Spleen (tissue), 11 donors: ENCODE data around the gene UGT1A10. TPM values are rescaled to one million over a fixed set of nuclear protein-coding genes. Genes with fewer than 3 reads are reported as not detected.

Experiments used
- DNase-seq: peaks from one replicate; pipeline ENCODE4 v3.0.0-alpha.2; 2020
- H3K27ac ChIP-seq, 8 donors: fragments of 200-600 bp; sonication (generic) in 7 of 8; 1 replicate in 4 of 8; 2 replicates in 4 of 8; pipeline versions ENCODE4 v1.5.0 to v1.8.0; 2016 to 2021; ENCODE audit warnings: inconsistent platforms in 4 of 8, mild to moderate bottlenecking in 4 of 8, moderate library complexity in 1 of 8
- H3K27me3 ChIP-seq, 7 donors: fragments of 200-600 bp; sonication (generic) in 6 of 7; replicated peaks in 1 of 7; 1 replicate in 4 of 7; 2 replicates in 3 of 7; pipeline versions ENCODE4 v1.5.0 to v1.8.0; 2016 to 2021; ENCODE audit warnings: inconsistent platforms in 3 of 7, mild to moderate bottlenecking in 1 of 7
- H3K36me3 ChIP-seq, 6 donors: fragments of 200-600 bp; sonication (generic) in 5 of 6; 1 replicate in 4 of 6; 2 replicates in 2 of 6; pipeline versions ENCODE4 v1.5.0 to v1.8.0; 2016 to 2021; ENCODE audit warnings: inconsistent platforms in 2 of 6
- H3K4me1 ChIP-seq, 6 donors: fragments of 200-600 bp; sonication (generic) in 5 of 6; 1 replicate in 3 of 6; 2 replicates in 3 of 6; pipeline versions ENCODE4 v1.5.0 to v1.8.0; 2016 to 2021; ENCODE audit warnings: inconsistent platforms in 3 of 6
- H3K4me3 ChIP-seq, 8 donors: fragments of 200-600 bp; sonication (generic) in 7 of 8; 1 replicate in 4 of 8; 2 replicates in 4 of 8; pipeline versions ENCODE4 v1.5.0 to v1.8.0; 2016 to 2021; ENCODE audit warnings: inconsistent platforms in 4 of 8, mild to moderate bottlenecking in 4 of 8, moderate library complexity in 2 of 8
- H3K9me3 ChIP-seq, 8 donors: fragments of 200-600 bp; sonication (generic) in 7 of 8; 1 replicate in 4 of 8; 2 replicates in 4 of 8; pipeline versions ENCODE4 v1.5.0 to v1.8.0; 2016 to 2021; ENCODE audit warnings: inconsistent platforms in 4 of 8
- POLR2A ChIP-seq, 3 donors: fragments of 450-650 bp; IDR thresholded peaks; one replicate each; pipeline ENCODE4 v1.5.1; 2017; ENCODE audit warnings: antibody characterized with exemption in 3 of 3, mild to moderate bottlenecking in 1 of 3
- POLR2AphosphoS5 ChIP-seq, 3 donors: sonication (generic); formaldehyde crosslinking; IDR thresholded peaks; one replicate each; pipeline ENCODE4 v1.5.1; 2017; ENCODE audit warnings: antibody characterized with exemption in 3 of 3
- WGBS, 5 donors: extraction: QIAGEN DNeasy Blood & Tissue Kit in 3 of 5; methylation state at CpG; one replicate each; pipeline versions ENCODE4 v1.1.5 to v1.1.7; 2013 to 2018; 5-methylcytosine and 5-hydroxymethylcytosine counted together
- intact Hi-C: fragments of 100-400 bp; cut with DNase I; formaldehyde crosslinking; loops from one replicate; pipeline ENCODE4 v1.15.0; 2023; ENCODE audit warnings: low total_unique reads
- polyA plus RNA-seq, 3 donors: library from polyadenylated mRNA; stranded (reverse); fragments of 200-250 nt; gene quantifications; one replicate each; pipeline ENCODE4 v1.2.1, GENCODE V29; 2013
- total RNA-seq, 7 donors: library from RNA; depleted of rRNA in 3 of 7; stranded (reverse); fragments of >200 nt in 3 of 7; fragmentation: NEBNext Ultra II Directional in 4 of 7; extraction: Animal tissue kit (Norgen Biotek cat#: 25700) in 4 of 7; gene quantifications; one replicate each; pipeline versions ENCODE4 v1.1.0 to v1.2.1, GENCODE V29; 2016 to 2021
- TF ChIP-seq, protein P1 (sequence below), 11 experiments: fragments of 200-600 bp in 7 of 11; fragments of 450-650 bp in 4 of 11; sonication (generic) in 4 of 11; IDR thresholded peaks in 8 of 11; conservative IDR thresholded peaks in 3 of 11; 1 replicate in 7 of 11; 2 replicates in 4 of 11; pipeline versions ENCODE4 v1.4.0 to v1.8.0; 2016 to 2021; ENCODE audit warnings: antibody characterized with exemption in 11 of 11, inconsistent platforms in 4 of 11, mild to moderate bottlenecking in 1 of 11
- donor health status: healthy with polysubstance abuse.
- donor health status: DM: no; HTN: no; CAD: no; lungs with moderate emphysema.
- donor health status: DM: no; HTN: no; CAD: no.
- donor health status: Bipolar disorder and iron deficiency.
- donor health status: healthy.
- donor health status: DM: no; HTN: no; CAD: no.
- donor health status: DM: yes; HTN: yes; CAD: no.

Gene UGT1A10
- total and polyA plus RNA-seq, 10 donors, result 0.03 TPM; not detected in 9

DNA sequence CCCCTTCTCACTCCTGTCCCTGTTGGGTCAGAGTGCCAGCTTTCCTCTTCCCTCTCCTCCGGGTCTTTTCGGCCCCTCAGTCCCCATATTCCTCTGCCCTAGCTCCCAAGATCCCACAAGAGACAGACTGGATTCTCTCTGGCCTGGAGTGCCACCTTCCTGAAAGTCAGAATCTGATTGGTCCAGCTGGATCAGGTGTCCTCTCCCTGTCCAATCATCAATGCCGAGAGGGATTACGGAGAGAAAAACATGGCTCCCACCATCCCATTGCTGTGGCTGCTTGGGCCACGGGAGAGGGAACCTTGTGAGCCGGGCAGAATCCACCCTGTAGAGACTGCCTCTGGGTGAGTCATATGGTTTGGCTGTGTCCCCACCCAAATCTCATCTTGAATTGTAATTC, 139.2 kb downstream of the UGT1A10 start:
- Histone ChIP-seq H3K27ac (no peak overlapping the region), H3K36me3 (no peaks in the 10 kb centered on the region), H3K27me3 (peaks cover 0 to 7% (median 0%) of the 10 kb centered on the region in 7 donors), H3K4me1 (no peaks in the 10 kb centered on the region), H3K9me3 (peaks cover 0 to 26% (median 12%) of the 10 kb centered on the region in 8 donors), H3K4me3 (no peak overlapping the region)
- intact Hi-C loops, result no loop called here
- TF ChIP-seq POLR2AphosphoS5 (IDR thresholded peaks at IDR 0.05) (no peak), POLR2A (IDR thresholded peaks at IDR 0.05) (no peak)
- TF ChIP-seq, protein P1, sequence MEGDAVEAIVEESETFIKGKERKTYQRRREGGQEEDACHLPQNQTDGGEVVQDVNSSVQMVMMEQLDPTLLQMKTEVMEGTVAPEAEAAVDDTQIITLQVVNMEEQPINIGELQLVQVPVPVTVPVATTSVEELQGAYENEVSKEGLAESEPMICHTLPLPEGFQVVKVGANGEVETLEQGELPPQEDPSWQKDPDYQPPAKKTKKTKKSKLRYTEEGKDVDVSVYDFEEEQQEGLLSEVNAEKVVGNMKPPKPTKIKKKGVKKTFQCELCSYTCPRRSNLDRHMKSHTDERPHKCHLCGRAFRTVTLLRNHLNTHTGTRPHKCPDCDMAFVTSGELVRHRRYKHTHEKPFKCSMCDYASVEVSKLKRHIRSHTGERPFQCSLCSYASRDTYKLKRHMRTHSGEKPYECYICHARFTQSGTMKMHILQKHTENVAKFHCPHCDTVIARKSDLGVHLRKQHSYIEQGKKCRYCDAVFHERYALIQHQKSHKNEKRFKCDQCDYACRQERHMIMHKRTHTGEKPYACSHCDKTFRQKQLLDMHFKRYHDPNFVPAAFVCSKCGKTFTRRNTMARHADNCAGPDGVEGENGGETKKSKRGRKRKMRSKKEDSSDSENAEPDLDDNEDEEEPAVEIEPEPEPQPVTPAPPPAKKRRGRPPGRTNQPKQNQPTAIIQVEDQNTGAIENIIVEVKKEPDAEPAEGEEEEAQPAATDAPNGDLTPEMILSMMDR (IDR thresholded peaks at IDR 0.05 in 8 of 11, conservative IDR thresholded peaks at IDR 0.05 in 3 of 11), result no peak
- DNase-seq, result no peak
- WGBS, 5 donors, result 92 to 97% (median 95%) methylated on average over 6 of the region's 6 CpGs

DNA sequence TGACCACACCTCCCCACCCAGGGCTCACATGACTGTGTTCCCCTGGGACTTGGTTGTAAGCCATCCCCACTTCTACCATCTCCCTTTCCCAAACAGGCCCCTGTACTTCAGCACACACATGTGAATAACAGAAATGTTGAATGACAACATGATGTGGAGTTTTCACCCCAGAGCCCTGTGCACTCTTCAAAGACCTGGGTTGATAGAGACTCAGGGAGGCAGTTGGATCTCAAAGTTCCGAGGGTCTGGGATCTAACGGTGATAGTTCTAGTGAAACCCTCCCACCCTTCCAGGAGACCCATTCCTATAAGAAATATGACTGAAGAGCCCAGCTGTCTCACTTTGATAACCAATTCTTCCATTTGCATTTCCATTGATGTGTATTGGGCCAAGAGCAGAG, 141.8 kb downstream of the UGT1A10 start, which contains the start of gene MROH2A:
TSS of gene MROH2A (plus strand) at position 301 of the 400 bp plus-strand sequence. CDS start 1,029 bp downstream, outside the sequence.
- no peak for DNase-seq
- Histone ChIP-seq H3K27ac (no peak within 1 kb of the TSS), H3K4me1 (no peaks in the 10 kb centered on the region), H3K36me3 (no peaks in the 10 kb centered on the region), H3K27me3 (peaks cover 0 to 7% (median 0%) of the 10 kb centered on the region in 7 donors), H3K9me3 (peaks cover 0 to 26% (median 12%) of the 10 kb centered on the region in 8 donors), H3K4me3 (no peak within 1 kb of the TSS)
- TF ChIP-seq, protein P1 (IDR thresholded peaks at IDR 0.05 in 8 of 11, conservative IDR thresholded peaks at IDR 0.05 in 3 of 11), result no peak
- no peak for TF ChIP-seq POLR2AphosphoS5 (IDR thresholded peaks at IDR 0.05)
- no peak for TF ChIP-seq POLR2A (IDR thresholded peaks at IDR 0.05)
- intact Hi-C loops, result no loop called here
- 75 to 94% (median 89%) methylated on average over 2 of the region's 2 CpGs for WGBS, 5 donors

DNA sequence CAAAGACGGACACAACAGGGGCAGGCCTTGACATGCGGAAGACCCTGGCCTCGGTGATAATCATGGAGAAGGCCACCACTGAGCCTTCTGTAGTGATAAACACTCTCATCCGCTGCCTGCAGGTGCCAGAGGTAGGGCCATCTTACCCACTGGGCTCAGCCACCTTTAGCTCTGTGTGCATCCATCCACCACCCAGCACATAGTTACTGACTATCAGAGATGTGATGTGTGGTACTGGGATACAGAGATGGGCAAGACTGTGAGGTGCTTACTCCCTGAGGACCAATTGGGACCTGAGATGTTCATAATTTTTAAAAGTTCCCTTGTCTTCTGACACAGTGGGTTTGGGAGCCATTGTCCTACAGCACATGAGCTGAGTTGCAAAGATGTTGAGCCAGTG, 143.5 kb downstream of the UGT1A10 start:
- H3K9me3 ChIP-seq, result peaks cover 0 to 26% (median 12%) of the 10 kb centered on the region in 8 donors
- H3K27me3 ChIP-seq, result peaks cover 0 to 11% (median 0%) of the 10 kb centered on the region in 7 donors
- intact Hi-C loops, result no loop called here
- no peaks in the 10 kb centered on the region for H3K4me1 ChIP-seq
- no peak for DNase-seq
- H3K36me3 ChIP-seq, result no peaks in the 10 kb centered on the region
- WGBS, 5 donors, result 82 to 92% (median 88%) methylated on average over 3 to 4 of the region's 4 CpGs
- H3K27ac ChIP-seq, result no peak overlapping the region
- H3K4me3 ChIP-seq, result no peak overlapping the region
- TF ChIP-seq POLR2A (IDR thresholded peaks at IDR 0.05) (no peak), POLR2AphosphoS5 (IDR thresholded peaks at IDR 0.05) (no peak)
- TF ChIP-seq, protein P1 (IDR thresholded peaks at IDR 0.05 in 8 of 11, conservative IDR thresholded peaks at IDR 0.05 in 3 of 11), result no peak

DNA sequence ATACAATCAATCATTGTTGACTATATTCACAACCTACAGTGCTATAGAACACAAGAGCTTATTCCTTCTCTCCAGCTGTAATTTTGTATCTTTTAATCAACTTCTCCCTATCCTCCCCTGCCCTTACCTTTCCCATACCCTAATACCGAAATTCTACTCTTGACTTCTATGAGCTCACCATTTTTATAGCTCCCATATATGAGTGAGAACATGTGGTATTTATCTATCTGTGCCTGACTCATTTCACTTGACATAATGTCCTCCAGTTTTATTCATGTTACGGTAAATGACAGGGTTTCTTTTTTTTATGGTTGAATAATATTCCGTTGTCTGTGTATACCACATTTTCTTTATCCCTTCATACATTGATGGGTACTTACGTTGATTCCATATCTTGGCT, 144.5 kb downstream of the UGT1A10 start:
- WGBS, 5 donors, result 89 to 93% (median 91%) methylated on average over 4 of the region's 4 CpGs
- Histone ChIP-seq H3K27me3 (peaks cover 0 to 17% (median 0%) of the 10 kb centered on the region in 7 donors), H3K36me3 (no peaks in the 10 kb centered on the region), H3K4me1 (no peaks in the 10 kb centered on the region), H3K4me3 (no peak overlapping the region), H3K27ac (no peak overlapping the region), H3K9me3 (peaks cover 0 to 18% (median 7%) of the 10 kb centered on the region in 8 donors)
- intact Hi-C loops, result no loop called here
- TF ChIP-seq POLR2A (IDR thresholded peaks at IDR 0.05) (no peak), POLR2AphosphoS5 (IDR thresholded peaks at IDR 0.05) (no peak)
- TF ChIP-seq, protein P1 (IDR thresholded peaks at IDR 0.05 in 8 of 11, conservative IDR thresholded peaks at IDR 0.05 in 3 of 11), result no peak
- no peak for DNase-seq
